GM03348 (cell line): ENCODE data around the gene WDR1.

Experiments used
- DNase-seq: peaks from one replicate; pipeline ENCODE4 v3.0.0; 2012; ENCODE audit warnings: low spot score

The WDR1 gene

GRCh38 chr4:10099499-10100325 is 16.9 kb downstream of the WDR1 start:
- no peak for DNase-seq

- DNase-seq, result peak; percentile 57
Measured at GRCh38 chr4:10098780-10099160, 17.8 kb downstream of the WDR1 start.

GRCh38 chr4:10097906-10098779 is 18.5 kb downstream of the WDR1 start:
- no peak for DNase-seq

GRCh38 chr4:10096978-10097335 is 19.6 kb downstream of the WDR1 start:
- no peak for DNase-seq

- DNase-seq, result peak; percentile 91
Measured at GRCh38 chr4:10096201-10096977, 20.2 kb downstream of the WDR1 start.

GRCh38 chr4:10095296-10095991 is 21.2 kb downstream of the WDR1 start:
- DNase-seq, result no peak

GRCh38 chr4:10094841-10095240 is 21.8 kb downstream of the WDR1 start:
- DNase-seq, result no peak

GRCh38 chr4:10093801-10094552 is 22.6 kb downstream of the WDR1 start:
- peak; percentile 93 for DNase-seq

- DNase-seq, result no peak
Measured at GRCh38 chr4:10093271-10093621, 23.4 kb downstream of the WDR1 start.

GRCh38 chr4:10092481-10093270 is 23.9 kb downstream of the WDR1 start:
- DNase-seq, result no peak

- no peak for DNase-seq
Measured at GRCh38 chr4:10091531-10092181, 24.9 kb downstream of the WDR1 start.

- no peak for DNase-seq
Measured at GRCh38 chr4:10090467-10091250, 25.9 kb downstream of the WDR1 start.

- no peak for DNase-seq
Measured at GRCh38 chr4:10089346-10089745, 27.3 kb downstream of the WDR1 start.

- DNase-seq, result no peak
Measured at GRCh38 chr4:10088135-10089010, 28.2 kb downstream of the WDR1 start.

GRCh38 chr4:10087152-10087791 is 29.3 kb downstream of the WDR1 start:
- no peak for DNase-seq

- DNase-seq, result no peak
Measured at GRCh38 chr4:10086506-10087120, 30.0 kb downstream of the WDR1 start.
